Testis (tissue), 2 donors: ENCODE measurements around the gene SDK1.

ENCODE experiments used
- POLR2A ChIP-seq: fragments of 450-650 bp; IDR thresholded peaks from one replicate; pipeline ENCODE4 v1.6.1; 2017; ENCODE audit warnings: antibody characterized with exemption, mild to moderate bottlenecking, moderate library complexity
- TF ChIP-seq, protein P1 (sequence below), 3 experiments: fragments of 450-650 bp in 2 of 3; fragments of 200-600 bp in 1 of 3; sonication (generic) in 1 of 3; IDR thresholded peaks; one replicate each; pipeline ENCODE4 v1.5.1; 2016 to 2019; ENCODE audit warnings: antibody characterized with exemption in 3 of 3, mild to moderate bottlenecking in 2 of 3, moderate library complexity in 1 of 3

DNA sequence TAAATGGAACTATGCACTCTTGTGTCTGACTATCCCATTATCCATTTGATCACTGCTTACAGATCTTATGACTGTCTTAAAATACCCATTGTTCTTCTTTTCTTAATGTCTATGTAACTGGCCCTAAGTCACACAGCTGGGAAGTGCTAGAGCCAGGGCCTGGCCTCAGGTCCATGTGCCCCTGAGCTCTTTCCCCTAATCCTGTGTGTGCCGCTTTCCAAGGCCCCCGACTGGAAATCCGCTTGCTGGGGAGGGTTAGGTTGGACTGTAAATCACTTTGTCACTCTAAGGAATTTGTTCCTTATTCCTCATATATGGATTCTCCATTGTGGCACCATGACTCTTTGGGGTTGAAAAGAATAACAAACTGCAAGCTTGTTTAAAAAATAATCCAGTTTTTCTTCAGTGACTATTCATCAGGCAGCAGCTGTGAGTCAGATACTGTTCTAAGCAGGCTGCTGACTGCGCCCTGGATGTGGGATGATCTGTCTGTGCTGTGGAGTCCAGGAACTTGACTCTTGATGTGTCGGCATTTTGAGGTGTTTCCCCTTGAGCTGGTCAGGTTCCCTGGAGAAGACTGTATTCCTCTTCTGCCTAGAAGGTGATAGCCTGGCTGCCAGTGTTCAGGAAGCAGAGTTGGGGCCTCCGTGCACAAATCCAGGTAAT, 236.3 kb downstream of the SDK1 start:
- TF ChIP-seq POLR2A = no peak
- TF ChIP-seq, protein P1, sequence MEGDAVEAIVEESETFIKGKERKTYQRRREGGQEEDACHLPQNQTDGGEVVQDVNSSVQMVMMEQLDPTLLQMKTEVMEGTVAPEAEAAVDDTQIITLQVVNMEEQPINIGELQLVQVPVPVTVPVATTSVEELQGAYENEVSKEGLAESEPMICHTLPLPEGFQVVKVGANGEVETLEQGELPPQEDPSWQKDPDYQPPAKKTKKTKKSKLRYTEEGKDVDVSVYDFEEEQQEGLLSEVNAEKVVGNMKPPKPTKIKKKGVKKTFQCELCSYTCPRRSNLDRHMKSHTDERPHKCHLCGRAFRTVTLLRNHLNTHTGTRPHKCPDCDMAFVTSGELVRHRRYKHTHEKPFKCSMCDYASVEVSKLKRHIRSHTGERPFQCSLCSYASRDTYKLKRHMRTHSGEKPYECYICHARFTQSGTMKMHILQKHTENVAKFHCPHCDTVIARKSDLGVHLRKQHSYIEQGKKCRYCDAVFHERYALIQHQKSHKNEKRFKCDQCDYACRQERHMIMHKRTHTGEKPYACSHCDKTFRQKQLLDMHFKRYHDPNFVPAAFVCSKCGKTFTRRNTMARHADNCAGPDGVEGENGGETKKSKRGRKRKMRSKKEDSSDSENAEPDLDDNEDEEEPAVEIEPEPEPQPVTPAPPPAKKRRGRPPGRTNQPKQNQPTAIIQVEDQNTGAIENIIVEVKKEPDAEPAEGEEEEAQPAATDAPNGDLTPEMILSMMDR (IDR thresholded peaks at IDR 0.05) = no peak
